Parathyroid adenoma (tissue), 2 donors: Measurements from ENCODE around the gene LRRC40.
"Not testable (repeated sequence)": the region's sequence is repeated elsewhere in the genome, so short reads cannot be mapped to it uniquely, and the experiment has no call there.

ENCODE experiments used
- H2AFZ ChIP-seq: fragments of 300-600 bp; sonication (generic); one replicate; pipeline ENCODE4 v1.7.0; 2017; ENCODE audit warnings: antibody characterized with exemption, mild to moderate bottlenecking
- H3K27ac ChIP-seq: fragments of 300-600 bp; sonication (generic); one replicate; pipeline ENCODE4 v1.7.0; 2017
- H3K27me3 ChIP-seq: fragments of 300-600 bp; sonication (generic); one replicate; pipeline ENCODE4 v1.7.0; 2017; ENCODE audit warnings: low read length; ENCODE audit not compliant: control insufficient read depth, insufficient read depth
- H3K36me3 ChIP-seq: fragments of 300-600 bp; sonication (generic); one replicate; pipeline ENCODE4 v1.7.0; 2017; ENCODE audit warnings: low read length; ENCODE audit not compliant: control insufficient read depth, insufficient read depth
- H3K4me1 ChIP-seq: fragments of 300-600 bp; sonication (generic); one replicate; pipeline ENCODE4 v1.7.0; 2017; ENCODE audit warnings: control low read depth
- H3K4me2 ChIP-seq: fragments of 300-600 bp; sonication (generic); one replicate; pipeline ENCODE4 v1.7.0; 2017; ENCODE audit warnings: low read length
- H3K4me3 ChIP-seq: fragments of 300-600 bp; sonication (generic); one replicate; pipeline ENCODE4 v1.7.0; 2017; ENCODE audit warnings: low read depth, low read length
- H3K79me2 ChIP-seq: fragments of 300-600 bp; sonication (generic); one replicate; pipeline ENCODE4 v1.7.0; 2017; ENCODE audit warnings: control low read depth
- H3K9ac ChIP-seq: fragments of 300-600 bp; sonication (generic); one replicate; pipeline ENCODE4 v1.7.0; 2017; ENCODE audit warnings: mild to moderate bottlenecking
- H3K9me3 ChIP-seq: fragments of 300-600 bp; sonication (generic); one replicate; pipeline ENCODE4 v1.7.0; 2017; ENCODE audit warnings: low read length; ENCODE audit not compliant: control insufficient read depth
- CTCF ChIP-seq: fragments of 300-600 bp; sonication (generic); IDR thresholded peaks from one replicate; pipeline ENCODE4 v1.7.0; 2017; ENCODE audit warnings: antibody characterized with exemption, mild to moderate bottlenecking
- donor health status: primary hyperparathyroidism.

Gene LRRC40

GRCh38 chr1:70196333-70196732, 9.0 kb downstream of the LRRC40 start:
- Histone ChIP-seq H3K36me3 (no peaks in the 10 kb centered on the region), H2AFZ (no peak overlapping the region), H3K27ac (no peak overlapping the region), H3K9me3 (no peaks in the 10 kb centered on the region), H3K27me3 (no peaks in the 10 kb centered on the region), H3K9ac (no peak overlapping the region), H3K79me2 (peaks cover 10% of the 10 kb centered on the region), H3K4me3 (no peak overlapping the region), H3K4me1 (no peaks in the 10 kb centered on the region), H3K4me2 (no peak overlapping the region)
- no peak for TF ChIP-seq CTCF

DNA sequence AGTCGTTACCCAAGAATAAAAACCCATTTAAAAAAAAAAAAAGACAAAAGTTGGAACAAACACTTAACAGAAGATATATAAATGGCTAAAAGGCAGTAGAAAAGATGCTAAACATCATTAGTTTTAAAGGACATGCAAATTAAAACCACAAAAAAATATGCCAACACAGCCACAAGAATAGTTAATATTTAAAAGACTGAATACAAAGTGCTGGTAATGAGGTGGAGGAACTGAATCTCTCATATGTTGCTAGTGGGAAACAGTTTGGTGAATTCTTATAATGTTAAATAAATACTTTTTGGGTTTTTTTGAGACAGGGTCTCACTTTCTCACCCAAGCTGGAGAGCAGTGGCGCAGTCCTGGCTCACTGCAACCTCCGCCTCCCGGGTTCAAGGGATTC, 10.0 kb downstream of the LRRC40 start:
- no peaks in the 10 kb centered on the region for H3K27me3 ChIP-seq

GRCh38 chr1:70194601-70195000, 10.8 kb downstream of the LRRC40 start:
- Histone ChIP-seq H3K79me2 (peaks cover 7% of the 10 kb centered on the region), H3K27ac (no peak overlapping the region), H3K9ac (no peak overlapping the region), H3K4me1 (no peaks in the 10 kb centered on the region), H3K36me3 (no peaks in the 10 kb centered on the region), H3K27me3 (no peaks in the 10 kb centered on the region), H3K4me3 (no peak overlapping the region), H2AFZ (no peak overlapping the region), H3K4me2 (no peak overlapping the region), H3K9me3 (no peaks in the 10 kb centered on the region)
- TF ChIP-seq CTCF: no peak

More for the DNA sequence above, 10.0 kb downstream of the LRRC40 start:
- H2AFZ ChIP-seq: no peak overlapping the region
- H3K4me3 ChIP-seq: no peak overlapping the region
- no peaks in the 10 kb centered on the region for H3K9me3 ChIP-seq
- H3K4me2 ChIP-seq: no peak overlapping the region
- peaks cover 10% of the 10 kb centered on the region for H3K79me2 ChIP-seq
- no peak overlapping the region for H3K9ac ChIP-seq
- TF ChIP-seq CTCF: no peak
- no peak overlapping the region for H3K27ac ChIP-seq
- H3K36me3 ChIP-seq: no peaks in the 10 kb centered on the region
- no peaks in the 10 kb centered on the region for H3K4me1 ChIP-seq

- H3K4me1 ChIP-seq, H3K4me3 ChIP-seq, H3K79me2 ChIP-seq, H3K9ac ChIP-seq, H3K36me3 ChIP-seq, H3K9me3 ChIP-seq, H3K27me3 ChIP-seq, H2AFZ ChIP-seq, H3K27ac ChIP-seq, H3K4me2 ChIP-seq: not testable (repeated sequence)
Measured at GRCh38 chr1:70192446-70192845, 12.9 kb downstream of the LRRC40 start.

DNA sequence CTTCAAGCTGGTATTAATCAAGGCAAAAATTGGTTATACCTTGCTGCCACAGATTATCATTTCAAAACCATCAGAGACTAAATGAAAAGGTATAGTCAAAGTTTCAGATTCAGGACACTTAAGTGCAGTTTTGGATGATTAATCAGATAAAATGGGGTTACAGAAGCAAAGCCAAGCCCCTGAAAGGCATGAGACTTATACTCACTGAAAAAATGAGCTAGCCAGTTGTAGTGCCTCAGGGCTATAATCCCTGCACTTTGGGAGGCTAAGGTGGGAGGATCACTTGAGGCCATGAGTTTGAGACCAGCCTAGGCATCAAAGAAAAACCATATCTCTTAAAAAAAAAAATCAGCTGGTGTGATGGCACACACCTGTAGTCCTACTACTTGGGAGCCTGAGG, 15.2 kb downstream of the LRRC40 start:
- Histone ChIP-seq H3K9ac (no peak overlapping the region), H3K27ac (no peak overlapping the region), H3K4me1 (no peaks in the 10 kb centered on the region), H3K4me2 (no peak overlapping the region), H3K36me3 (no peaks in the 10 kb centered on the region), H3K4me3 (no peak overlapping the region), H3K27me3 (no peaks in the 10 kb centered on the region), H3K79me2 (peaks cover 4% of the 10 kb centered on the region), H3K9me3 (no peaks in the 10 kb centered on the region), H2AFZ (no peak overlapping the region)
- TF ChIP-seq CTCF: no peak
